ENCODE results near the gene SHC3. TPM values are rescaled to one million over a fixed set of nuclear protein-coding genes. Genes with fewer than 3 reads are reported as not detected.

SHC3 gene
- total RNA-seq, 1 experiment from 2014 or later, result 1.8 TPM

DNA sequence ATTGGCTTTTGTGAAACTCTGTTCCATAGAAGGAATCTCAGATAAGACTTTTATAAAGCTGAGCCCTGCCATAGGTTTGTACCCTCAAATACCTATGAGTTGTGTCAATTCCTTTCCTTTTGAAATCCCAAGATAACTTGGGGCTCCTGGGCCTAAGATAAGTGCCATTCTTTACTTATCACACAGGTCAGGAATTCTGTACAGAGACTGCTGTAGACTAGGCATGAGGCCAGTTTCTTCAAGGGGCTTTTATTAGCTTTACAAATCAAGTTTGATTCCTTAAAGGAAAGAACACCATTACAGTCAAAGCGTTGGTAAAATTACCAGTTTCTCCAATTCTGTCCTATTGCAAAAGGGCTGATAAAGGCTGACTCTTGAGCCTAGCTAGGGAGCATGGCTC lies 39.2 kb downstream of the SHC3 start:
- Histone ChIP-seq H2BK20ac (ENCODE audit: low read depth, low read length, poor library complexity, severe bottlenecking) (no peak overlapping the region), H3K14ac (ENCODE audit: insufficient read depth, low read length) (no peak overlapping the region), H4K91ac (ENCODE audit: insufficient read length, low read depth, low read length) (no peak overlapping the region), H2AFZ (ENCODE audit: low read length) (no peak overlapping the region), H2AK5ac (ENCODE audit: insufficient read length, low read length) (no peak overlapping the region), H3K4me1 (ENCODE audit: insufficient read depth, low read length) (peaks cover 6% of the 10 kb centered on the region; the same call in 1 of the 2 replicates), H3T11ph (ENCODE audit: low read length) (no peak overlapping the region), H3K23ac (ENCODE audit: insufficient read length, low read depth, low read length) (no peak overlapping the region), H3K79me2 (ENCODE audit: insufficient read depth, low read length) (no peaks in the 10 kb centered on the region), H3K27me3 (ENCODE audit: insufficient read depth, low read length) (no peaks in the 10 kb centered on the region), H2BK120ac (ENCODE audit: low read depth, low read length, poor library complexity, severe bottlenecking) (no peak overlapping the region), H3K23me2 (ENCODE audit: insufficient read length, low read depth, low read length, poor library complexity, severe bottlenecking) (no peaks in the 10 kb centered on the region), H2BK15ac (ENCODE audit: low read depth, low read length) (no peak overlapping the region), H4K5ac (ENCODE audit: insufficient read length, low read depth, low read length) (no peak overlapping the region), H4K8ac (replicated peaks; ENCODE audit: insufficient read length, low read depth, low read length) (no peak overlapping the region), H2BK5ac (ENCODE audit: insufficient read length, low read length) (no peak overlapping the region), H3K4me2 (ENCODE audit: insufficient read depth, insufficient read length, low read length) (no peak overlapping the region), H3K9me3 (ENCODE audit: control insufficient read depth, low read depth, low read length) (no peaks in the 10 kb centered on the region), H3K79me1 (ENCODE audit: insufficient read depth, low read depth, low read length, poor library complexity, severe bottlenecking) (no peaks in the 10 kb centered on the region), H3K27ac (ENCODE audit: insufficient read length, low read depth, low read length) (no peak overlapping the region), H4K20me1 (ENCODE audit: control insufficient read depth, insufficient read depth, insufficient read length) (no peaks in the 10 kb centered on the region), H2BK12ac (ENCODE audit: insufficient read length, low read depth, low read length) (no peak overlapping the region), H3K56ac (ENCODE audit: insufficient read length, low read depth, low read length) (no peak overlapping the region), H3K4ac (ENCODE audit: low read depth, low read length) (no peak overlapping the region), H3K18ac (ENCODE audit: insufficient read length, low read depth, low read length) (no peak overlapping the region), H3K9ac (ENCODE audit: extremely low read depth, insufficient read length, low read length) (no peak overlapping the region)
- peaks cover 11 to 20% of the 10 kb centered on the region in 2 experiments for H3K4me1 Mint-ChIP-seq
- H3K27ac Mint-ChIP-seq, result no peak overlapping the region
- H3K4me3 Mint-ChIP-seq, result no peak overlapping the region
- no peaks in the 10 kb centered on the region; the same call in 1 of the 2 replicates for H3K27me3 Mint-ChIP-seq (ENCODE audit: low read depth)
- peaks cover 3 to 17% of the 10 kb centered on the region in 2 experiments; a peak in 4 of 5 replicates for H3K9me3 Mint-ChIP-seq
- peaks cover 0 to 9% (median 0%) of the 10 kb centered on the region in 3 experiments; a peak in 4 of 7 replicates for H3K36me3 Mint-ChIP-seq (ENCODE audit: insufficient read depth in 1 of 3, low read depth in 3 of 3)
- no peak for DNase-seq
- WGBS (ENCODE audit: extremely low coverage, insufficient read length, low lambda C conversion rate), result no CpG with 5 or more reads among the region's 1 CpG
- TF ChIP-seq, protein P1, sequence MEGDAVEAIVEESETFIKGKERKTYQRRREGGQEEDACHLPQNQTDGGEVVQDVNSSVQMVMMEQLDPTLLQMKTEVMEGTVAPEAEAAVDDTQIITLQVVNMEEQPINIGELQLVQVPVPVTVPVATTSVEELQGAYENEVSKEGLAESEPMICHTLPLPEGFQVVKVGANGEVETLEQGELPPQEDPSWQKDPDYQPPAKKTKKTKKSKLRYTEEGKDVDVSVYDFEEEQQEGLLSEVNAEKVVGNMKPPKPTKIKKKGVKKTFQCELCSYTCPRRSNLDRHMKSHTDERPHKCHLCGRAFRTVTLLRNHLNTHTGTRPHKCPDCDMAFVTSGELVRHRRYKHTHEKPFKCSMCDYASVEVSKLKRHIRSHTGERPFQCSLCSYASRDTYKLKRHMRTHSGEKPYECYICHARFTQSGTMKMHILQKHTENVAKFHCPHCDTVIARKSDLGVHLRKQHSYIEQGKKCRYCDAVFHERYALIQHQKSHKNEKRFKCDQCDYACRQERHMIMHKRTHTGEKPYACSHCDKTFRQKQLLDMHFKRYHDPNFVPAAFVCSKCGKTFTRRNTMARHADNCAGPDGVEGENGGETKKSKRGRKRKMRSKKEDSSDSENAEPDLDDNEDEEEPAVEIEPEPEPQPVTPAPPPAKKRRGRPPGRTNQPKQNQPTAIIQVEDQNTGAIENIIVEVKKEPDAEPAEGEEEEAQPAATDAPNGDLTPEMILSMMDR (conservative IDR thresholded peaks at IDR 0.05), result no peak

All from H9 (cell line).